ENCODE results near the gene HOXB4.

HOXB4 gene

DNA sequence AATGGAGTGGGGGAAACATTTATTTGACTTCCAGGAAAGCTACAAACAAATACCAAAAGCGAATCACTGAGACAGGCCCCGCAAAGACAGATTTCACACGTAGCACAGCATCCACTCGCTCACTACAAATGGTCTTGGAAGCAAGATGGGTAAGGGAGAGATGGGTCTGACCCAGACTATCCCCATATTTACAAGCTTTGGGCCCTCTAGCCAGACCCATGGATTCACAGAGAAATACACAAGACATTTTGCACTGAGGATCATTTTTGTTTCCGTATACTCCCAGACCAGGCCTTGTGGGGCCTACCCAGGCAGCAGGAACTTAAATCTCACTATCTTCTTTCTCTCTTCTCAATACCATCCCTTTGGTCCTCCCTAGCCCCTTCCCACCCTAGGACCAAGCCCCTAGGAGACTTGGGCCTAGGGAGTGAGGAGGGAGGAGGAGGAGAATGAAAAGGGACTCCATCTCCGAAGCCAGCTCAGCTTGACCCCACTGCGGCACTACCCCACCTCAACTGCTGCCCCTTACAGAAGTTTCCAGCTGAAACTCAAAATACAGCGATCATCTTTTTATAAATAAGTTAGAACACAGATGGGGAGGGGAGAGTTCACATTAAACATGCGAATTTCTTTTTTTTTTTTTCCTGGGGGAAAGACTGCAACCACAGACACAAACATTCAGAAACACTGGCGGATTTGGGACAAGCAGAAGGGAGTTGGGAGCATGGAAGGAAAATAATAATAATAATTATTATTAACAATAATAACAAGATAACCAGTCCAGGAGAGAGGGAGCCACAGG lies 13.3 kb upstream of the HOXB4 start:
- H3K27me3 ChIP-seq, result peaks cover 96% of the 10 kb centered on the region
- TF ChIP-seq, protein P1, sequence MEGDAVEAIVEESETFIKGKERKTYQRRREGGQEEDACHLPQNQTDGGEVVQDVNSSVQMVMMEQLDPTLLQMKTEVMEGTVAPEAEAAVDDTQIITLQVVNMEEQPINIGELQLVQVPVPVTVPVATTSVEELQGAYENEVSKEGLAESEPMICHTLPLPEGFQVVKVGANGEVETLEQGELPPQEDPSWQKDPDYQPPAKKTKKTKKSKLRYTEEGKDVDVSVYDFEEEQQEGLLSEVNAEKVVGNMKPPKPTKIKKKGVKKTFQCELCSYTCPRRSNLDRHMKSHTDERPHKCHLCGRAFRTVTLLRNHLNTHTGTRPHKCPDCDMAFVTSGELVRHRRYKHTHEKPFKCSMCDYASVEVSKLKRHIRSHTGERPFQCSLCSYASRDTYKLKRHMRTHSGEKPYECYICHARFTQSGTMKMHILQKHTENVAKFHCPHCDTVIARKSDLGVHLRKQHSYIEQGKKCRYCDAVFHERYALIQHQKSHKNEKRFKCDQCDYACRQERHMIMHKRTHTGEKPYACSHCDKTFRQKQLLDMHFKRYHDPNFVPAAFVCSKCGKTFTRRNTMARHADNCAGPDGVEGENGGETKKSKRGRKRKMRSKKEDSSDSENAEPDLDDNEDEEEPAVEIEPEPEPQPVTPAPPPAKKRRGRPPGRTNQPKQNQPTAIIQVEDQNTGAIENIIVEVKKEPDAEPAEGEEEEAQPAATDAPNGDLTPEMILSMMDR (IDR thresholded peaks at IDR 0.05; ENCODE audit: low read depth, low read length), result no peak
- H3K4me1 ChIP-seq, result no peaks in the 10 kb centered on the region
- H3K4me3 ChIP-seq (ENCODE audit: low read depth, low read length), result no peak overlapping the region
- H3K9me3 ChIP-seq, result no peaks in the 10 kb centered on the region
- no peaks in the 10 kb centered on the region for H3K36me3 ChIP-seq
- no peak for DNase-seq

DNA sequence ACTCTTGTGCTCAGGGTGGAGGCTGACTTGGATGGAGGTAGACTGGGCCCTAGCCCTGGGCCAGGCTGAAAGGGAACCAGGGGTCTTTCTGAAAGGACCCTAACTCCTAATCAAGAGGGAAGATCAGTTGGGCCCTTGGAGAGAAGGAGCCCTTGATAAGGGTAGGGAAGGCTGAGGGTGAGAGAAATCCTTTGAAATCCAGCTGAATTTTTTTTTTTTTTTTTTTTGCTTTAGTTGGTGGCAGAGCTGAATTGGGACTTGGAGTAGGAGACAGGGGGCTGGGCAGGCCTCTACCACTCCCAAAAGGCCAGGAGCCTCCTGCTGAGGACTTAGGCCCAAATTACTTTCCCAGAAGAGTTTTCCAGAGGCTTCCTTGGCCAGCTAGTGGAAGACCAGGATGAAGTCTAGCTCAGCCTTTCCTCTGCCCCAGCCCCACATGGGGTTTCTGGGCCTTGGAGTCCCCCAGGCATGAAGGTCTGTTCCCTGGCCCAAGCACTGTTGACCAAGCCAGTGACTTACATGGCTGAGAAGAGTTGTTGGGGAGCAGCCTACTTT lies 12.5 kb upstream of the HOXB4 start:
- H3K36me3 ChIP-seq, result no peaks in the 10 kb centered on the region
- peaks cover 96% of the 10 kb centered on the region for H3K27me3 ChIP-seq
- no peaks in the 10 kb centered on the region for H3K9me3 ChIP-seq
- TF ChIP-seq, protein P1 (IDR thresholded peaks at IDR 0.05; ENCODE audit: low read depth, low read length), result no peak
- no peak overlapping the region for H3K4me3 ChIP-seq (ENCODE audit: low read depth, low read length)
- no peaks in the 10 kb centered on the region for H3K4me1 ChIP-seq
- DNase-seq, result no peak

DNA sequence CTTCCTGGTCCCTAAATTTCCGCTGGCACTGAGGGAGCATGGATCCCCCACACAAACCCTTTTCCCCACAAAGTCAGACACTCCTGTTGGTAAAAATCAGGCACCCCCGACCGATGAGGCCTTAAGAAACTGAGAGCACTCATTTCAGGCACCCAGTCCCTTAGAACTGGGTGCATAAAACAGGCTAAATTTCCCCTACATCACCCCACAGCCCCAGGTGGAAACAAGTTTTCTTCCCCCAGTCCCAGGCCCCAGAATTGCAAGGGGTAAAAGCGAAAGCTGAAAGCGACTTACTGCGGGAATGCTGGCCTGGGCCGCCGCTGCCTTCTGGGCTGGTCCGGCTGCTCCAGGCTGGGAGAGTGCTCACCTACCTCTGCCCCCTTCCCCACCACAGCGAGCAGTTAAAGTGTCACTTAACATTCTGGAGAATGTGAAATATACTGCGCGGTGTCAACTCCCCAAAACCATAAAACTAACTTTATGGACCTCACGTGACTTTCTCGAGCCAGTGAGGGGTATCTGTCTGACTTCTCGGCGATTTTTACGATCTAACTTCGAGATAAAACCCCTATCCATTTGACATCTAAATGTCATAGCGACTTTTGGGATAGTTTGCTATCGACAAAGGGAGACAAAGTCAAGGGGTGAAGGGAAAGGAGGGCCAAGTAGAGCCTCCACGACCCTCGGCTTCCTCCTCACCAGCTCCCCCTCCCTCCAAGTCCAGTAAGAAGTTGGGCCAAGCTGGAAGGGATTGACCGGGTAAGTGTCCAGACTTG lies 11.9 kb upstream of the HOXB4 start, which contains the start of gene HOXB3:
Gene HOXB3 (minus strand): TSS at position 411 of the 776 bp plus-strand sequence. CDS start 37,767 bp downstream, outside the sequence.
- H3K4me3 ChIP-seq (ENCODE audit: low read depth, low read length), result no peak within 1 kb of the TSS

DNA sequence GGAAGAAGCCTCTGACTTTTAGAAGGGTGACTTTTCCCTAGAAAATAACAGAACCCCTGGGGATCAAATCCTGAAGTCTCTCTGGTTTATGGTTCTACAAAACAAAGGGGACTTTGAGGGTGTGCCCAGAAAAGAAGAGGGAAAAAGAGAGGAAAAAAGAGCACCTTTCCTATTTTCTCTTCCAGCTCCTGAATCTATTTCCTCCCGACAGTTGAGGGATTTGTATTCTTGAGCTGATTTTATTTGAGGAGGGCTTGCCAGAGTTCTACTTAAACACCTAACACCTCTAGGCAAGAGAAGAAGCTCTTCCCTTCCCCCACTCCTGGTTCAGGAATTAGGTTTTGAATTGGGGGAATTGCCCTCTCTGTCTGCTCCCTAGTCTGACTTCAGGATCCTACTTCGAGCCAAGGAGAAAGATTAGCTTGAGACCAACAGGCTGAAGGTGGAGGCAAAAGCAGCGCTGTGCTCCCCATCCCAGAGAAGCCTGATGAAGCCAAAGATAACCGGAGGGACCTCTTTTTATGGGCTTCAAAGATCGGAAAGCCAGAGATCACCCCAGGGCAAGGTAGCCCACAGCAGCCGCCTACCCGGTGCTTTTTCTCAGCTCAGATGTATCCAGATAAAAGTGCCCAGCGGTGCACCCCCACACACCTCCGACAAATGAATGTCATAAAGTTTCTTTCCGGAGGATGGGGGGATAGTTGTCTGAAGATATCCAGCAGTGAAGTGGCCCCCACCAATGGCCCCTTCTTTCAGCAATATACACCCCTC lies 11.1 kb upstream of the HOXB4 start:
- H3K4me1 ChIP-seq, result no peaks in the 10 kb centered on the region
- H3K36me3 ChIP-seq, result no peaks in the 10 kb centered on the region
- no peaks in the 10 kb centered on the region for H3K9me3 ChIP-seq
- TF ChIP-seq, protein P1 (IDR thresholded peaks at IDR 0.05; ENCODE audit: low read depth, low read length), result no peak
- no peak overlapping the region for H3K4me3 ChIP-seq (ENCODE audit: low read depth, low read length)
- peaks cover 94% of the 10 kb centered on the region for H3K27me3 ChIP-seq
- DNase-seq, result no peak

More for the DNA sequence above, 11.9 kb upstream of the HOXB4 start, which contains the start of gene HOXB3:
- no peak for DNase-seq
- TF ChIP-seq, protein P1 (IDR thresholded peaks at IDR 0.05; ENCODE audit: low read depth, low read length), result no peak
- Histone ChIP-seq H3K36me3 (no peaks in the 10 kb centered on the region), H3K4me1 (no peaks in the 10 kb centered on the region), H3K27me3 (peaks cover 96% of the 10 kb centered on the region), H3K9me3 (no peaks in the 10 kb centered on the region)

DNA sequence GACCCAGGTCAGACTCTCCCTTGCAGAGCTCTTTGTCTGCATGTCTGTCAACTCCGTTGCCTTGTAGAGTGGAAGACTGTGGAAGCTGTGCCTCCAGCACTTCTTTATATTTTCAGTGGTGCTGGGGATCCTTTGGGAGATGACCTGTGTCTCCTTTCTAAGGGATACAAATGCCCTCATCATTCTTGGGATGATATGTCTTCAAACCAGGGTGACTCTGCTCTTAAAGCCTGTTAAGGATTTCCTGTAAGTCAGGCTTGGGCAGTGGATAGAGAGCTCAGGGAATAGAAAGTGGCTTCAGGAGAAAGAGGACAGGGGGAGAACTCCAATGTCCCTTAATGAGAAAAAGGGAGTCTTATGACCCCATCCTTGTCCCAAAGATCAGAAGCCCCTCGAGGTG lies 10.4 kb upstream of the HOXB4 start:
- no peaks in the 10 kb centered on the region for H3K9me3 ChIP-seq
- H3K4me1 ChIP-seq, result no peaks in the 10 kb centered on the region
- H3K36me3 ChIP-seq, result no peaks in the 10 kb centered on the region
- H3K4me3 ChIP-seq (ENCODE audit: low read depth, low read length), result no peak overlapping the region
- TF ChIP-seq, protein P1 (IDR thresholded peaks at IDR 0.05; ENCODE audit: low read depth, low read length), result no peak
- DNase-seq, result no peak
- peaks cover 96% of the 10 kb centered on the region for H3K27me3 ChIP-seq

Measured in BE2C (cell line).